Measurements from ENCODE around the gene CCDC40. TPM values are rescaled to one million over a fixed set of nuclear protein-coding genes. Genes with fewer than 3 reads are reported as not detected.

Gene CCDC40
- total and polyA plus RNA-seq, 10 of the 15 experiments (the other 5 are each of a cell fraction or from before 2014, with no cell fraction given) = 0.06 to 0.10 TPM; not detected in 8

DNA sequence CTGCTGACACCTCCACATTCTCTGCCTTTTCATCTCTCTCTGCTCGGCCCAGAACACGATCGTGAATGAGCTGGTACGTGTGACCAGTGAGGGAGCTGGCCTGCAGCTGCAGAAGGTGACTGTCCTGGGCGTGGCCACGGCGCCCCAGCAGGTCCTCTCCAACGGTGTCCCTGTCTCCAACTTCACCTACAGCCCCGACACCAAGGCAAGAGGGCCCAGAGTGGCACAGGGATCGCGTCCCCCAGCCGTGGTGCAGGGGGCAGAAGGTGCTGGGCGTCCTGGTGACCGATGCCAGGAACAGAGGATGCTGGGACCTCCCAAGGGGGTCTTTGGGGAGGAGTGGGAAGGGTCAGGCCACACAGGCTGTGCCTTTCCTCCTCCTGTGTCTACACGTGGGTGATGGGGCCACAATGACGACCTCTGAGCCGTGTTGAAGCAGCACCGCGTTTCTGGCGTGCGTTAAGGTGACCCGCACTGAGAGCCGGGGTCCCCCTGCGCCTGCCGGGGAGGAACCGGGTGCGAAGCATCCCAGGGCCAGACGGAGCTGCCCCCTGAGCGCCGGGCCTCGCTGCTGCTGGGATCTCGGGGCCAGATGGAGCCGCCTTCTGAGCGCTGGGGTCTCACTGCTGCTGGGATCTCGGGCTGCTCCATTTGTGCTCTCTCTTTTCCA is 82.3 kb downstream of the CCDC40 start:
- intact Hi-C loops (cut with micrococcal nuclease; ENCODE audit: unreplicated experiment) = no loop called here
- no peak overlapping the region for H3K9ac ChIP-seq (ENCODE audit: control insufficient read depth, insufficient read depth, low read length)
- no peak overlapping the region for H3K27ac ChIP-seq (ENCODE audit: control insufficient read depth, insufficient read depth)
- no peak overlapping the region for H3K4me3 ChIP-seq
- no peaks in the 10 kb centered on the region for H3K4me1 ChIP-seq (ENCODE audit: control insufficient read depth, insufficient read depth, low read length)
- ChIA-PET RAD21 (ENCODE audit: unreplicated experiment) (no interaction called here), CTCF (no interaction called here), SMC1A (ENCODE audit: uncharacterized antibody, unreplicated experiment) (no interaction called here), POLR2A (no interaction called here)
- in situ Hi-C loops (cut with MboI) = no loop called here
- no peak overlapping the region for H3K4me2 ChIP-seq (ENCODE audit: control insufficient read depth, insufficient read depth)
- no peak for FAIRE-seq
- no peaks in the 10 kb centered on the region for H3K36me3 ChIP-seq (ENCODE audit: control insufficient read depth in 2 of 2, insufficient read depth in 2 of 2, low read length in 1 of 2)
- no peaks in the 10 kb centered on the region; the same call in 2 of the 3 replicates for H3K9me3 ChIP-seq (replicated peaks; ENCODE audit: control insufficient read depth, insufficient read depth, low read length)
- no peaks in the 10 kb centered on the region for H4K20me1 ChIP-seq (ENCODE audit: control insufficient read depth, insufficient read depth)
- DNase-seq (ENCODE audit: low read depth, low spot score) = no peak
- H3K79me2 ChIP-seq (ENCODE audit: control insufficient read depth, insufficient read depth, low read length) = no peaks in the 10 kb centered on the region
- no peak overlapping the region for H2AFZ ChIP-seq (ENCODE audit: control insufficient read depth, low read depth, low read length)
- 55% methylated on average over 35 of the region's 35 CpGs for WGBS (ENCODE audit: insufficient coverage, insufficient replicate concordance, low lambda C conversion rate, missing lambda C conversion rate)
- no peaks in the 10 kb centered on the region for H3K27me3 ChIP-seq (replicated peaks in 1 of 2; ENCODE audit: control insufficient read depth in 2 of 2, insufficient read depth in 2 of 2, low read length in 1 of 2)
- no peak for ATAC-seq
- TF ChIP-seq DPF2 (IDR thresholded peaks at IDR 0.05) = no peak
- TF ChIP-seq, protein P1, sequence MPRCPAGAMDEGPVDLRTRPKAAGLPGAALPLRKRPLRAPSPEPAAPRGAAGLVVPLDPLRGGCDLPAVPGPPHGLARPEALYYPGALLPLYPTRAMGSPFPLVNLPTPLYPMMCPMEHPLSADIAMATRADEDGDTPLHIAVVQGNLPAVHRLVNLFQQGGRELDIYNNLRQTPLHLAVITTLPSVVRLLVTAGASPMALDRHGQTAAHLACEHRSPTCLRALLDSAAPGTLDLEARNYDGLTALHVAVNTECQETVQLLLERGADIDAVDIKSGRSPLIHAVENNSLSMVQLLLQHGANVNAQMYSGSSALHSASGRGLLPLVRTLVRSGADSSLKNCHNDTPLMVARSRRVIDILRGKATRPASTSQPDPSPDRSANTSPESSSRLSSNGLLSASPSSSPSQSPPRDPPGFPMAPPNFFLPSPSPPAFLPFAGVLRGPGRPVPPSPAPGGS (IDR thresholded peaks at IDR 0.05; ENCODE audit: borderline replicate concordance, insufficient read depth, low read depth, low read length, poor library complexity, severe bottlenecking) = no peak
- TF ChIP-seq NBN (IDR thresholded peaks at IDR 0.05) = no peak
- no peak for TF ChIP-seq RUNX3 (IDR thresholded peaks at IDR 0.05; ENCODE audit: low read length)
- TF ChIP-seq STAT3 (IDR thresholded peaks at IDR 0.05; ENCODE audit: low read depth, low read length) = no peak
- no peak for TF ChIP-seq GABPA (IDR thresholded peaks at IDR 0.05; ENCODE audit: low read depth)
- no peak for TF ChIP-seq NFYB (IDR thresholded peaks at IDR 0.05; ENCODE audit: insufficient read depth, low read depth, low read length)
- TF ChIP-seq, protein P2, sequence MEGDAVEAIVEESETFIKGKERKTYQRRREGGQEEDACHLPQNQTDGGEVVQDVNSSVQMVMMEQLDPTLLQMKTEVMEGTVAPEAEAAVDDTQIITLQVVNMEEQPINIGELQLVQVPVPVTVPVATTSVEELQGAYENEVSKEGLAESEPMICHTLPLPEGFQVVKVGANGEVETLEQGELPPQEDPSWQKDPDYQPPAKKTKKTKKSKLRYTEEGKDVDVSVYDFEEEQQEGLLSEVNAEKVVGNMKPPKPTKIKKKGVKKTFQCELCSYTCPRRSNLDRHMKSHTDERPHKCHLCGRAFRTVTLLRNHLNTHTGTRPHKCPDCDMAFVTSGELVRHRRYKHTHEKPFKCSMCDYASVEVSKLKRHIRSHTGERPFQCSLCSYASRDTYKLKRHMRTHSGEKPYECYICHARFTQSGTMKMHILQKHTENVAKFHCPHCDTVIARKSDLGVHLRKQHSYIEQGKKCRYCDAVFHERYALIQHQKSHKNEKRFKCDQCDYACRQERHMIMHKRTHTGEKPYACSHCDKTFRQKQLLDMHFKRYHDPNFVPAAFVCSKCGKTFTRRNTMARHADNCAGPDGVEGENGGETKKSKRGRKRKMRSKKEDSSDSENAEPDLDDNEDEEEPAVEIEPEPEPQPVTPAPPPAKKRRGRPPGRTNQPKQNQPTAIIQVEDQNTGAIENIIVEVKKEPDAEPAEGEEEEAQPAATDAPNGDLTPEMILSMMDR (IDR thresholded peaks at IDR 0.05 in 2 of 3, conservative IDR thresholded peaks at IDR 0.05 in 1 of 3; ENCODE audit: control insufficient read depth in 2 of 3, extremely low read depth in 1 of 3, insufficient read depth in 1 of 3, low read depth in 3 of 3, low read length in 3 of 3) = no peak
- TF ChIP-seq, protein P3, sequence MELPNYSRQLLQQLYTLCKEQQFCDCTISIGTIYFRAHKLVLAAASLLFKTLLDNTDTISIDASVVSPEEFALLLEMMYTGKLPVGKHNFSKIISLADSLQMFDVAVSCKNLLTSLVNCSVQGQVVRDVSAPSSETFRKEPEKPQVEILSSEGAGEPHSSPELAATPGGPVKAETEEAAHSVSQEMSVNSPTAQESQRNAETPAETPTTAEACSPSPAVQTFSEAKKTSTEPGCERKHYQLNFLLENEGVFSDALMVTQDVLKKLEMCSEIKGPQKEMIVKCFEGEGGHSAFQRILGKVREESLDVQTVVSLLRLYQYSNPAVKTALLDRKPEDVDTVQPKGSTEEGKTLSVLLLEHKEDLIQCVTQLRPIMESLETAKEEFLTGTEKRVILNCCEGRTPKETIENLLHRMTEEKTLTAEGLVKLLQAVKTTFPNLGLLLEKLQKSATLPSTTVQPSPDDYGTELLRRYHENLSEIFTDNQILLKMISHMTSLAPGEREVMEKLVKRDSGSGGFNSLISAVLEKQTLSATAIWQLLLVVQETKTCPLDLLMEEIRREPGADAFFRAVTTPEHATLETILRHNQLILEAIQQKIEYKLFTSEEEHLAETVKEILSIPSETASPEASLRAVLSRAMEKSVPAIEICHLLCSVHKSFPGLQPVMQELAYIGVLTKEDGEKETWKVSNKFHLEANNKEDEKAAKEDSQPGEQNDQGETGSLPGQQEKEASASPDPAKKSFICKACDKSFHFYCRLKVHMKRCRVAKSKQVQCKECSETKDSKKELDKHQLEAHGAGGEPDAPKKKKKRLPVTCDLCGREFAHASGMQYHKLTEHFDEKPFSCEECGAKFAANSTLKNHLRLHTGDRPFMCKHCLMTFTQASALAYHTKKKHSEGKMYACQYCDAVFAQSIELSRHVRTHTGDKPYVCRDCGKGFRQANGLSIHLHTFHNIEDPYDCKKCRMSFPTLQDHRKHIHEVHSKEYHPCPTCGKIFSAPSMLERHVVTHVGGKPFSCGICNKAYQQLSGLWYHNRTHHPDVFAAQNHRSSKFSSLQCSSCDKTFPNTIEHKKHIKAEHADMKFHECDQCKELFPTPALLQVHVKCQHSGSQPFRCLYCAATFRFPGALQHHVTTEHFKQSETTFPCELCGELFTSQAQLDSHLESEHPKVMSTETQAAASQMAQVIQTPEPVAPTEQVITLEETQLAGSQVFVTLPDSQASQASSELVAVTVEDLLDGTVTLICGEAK (IDR thresholded peaks at IDR 0.05; ENCODE audit: borderline replicate concordance) = no peak
- no peak for TF ChIP-seq ZNF384 (IDR thresholded peaks at IDR 0.05; ENCODE audit: borderline replicate concordance, low read depth, low read length)
- no peak for TF ChIP-seq IKZF1 (conservative IDR thresholded peaks at IDR 0.05)
- TF ChIP-seq, protein P4, sequence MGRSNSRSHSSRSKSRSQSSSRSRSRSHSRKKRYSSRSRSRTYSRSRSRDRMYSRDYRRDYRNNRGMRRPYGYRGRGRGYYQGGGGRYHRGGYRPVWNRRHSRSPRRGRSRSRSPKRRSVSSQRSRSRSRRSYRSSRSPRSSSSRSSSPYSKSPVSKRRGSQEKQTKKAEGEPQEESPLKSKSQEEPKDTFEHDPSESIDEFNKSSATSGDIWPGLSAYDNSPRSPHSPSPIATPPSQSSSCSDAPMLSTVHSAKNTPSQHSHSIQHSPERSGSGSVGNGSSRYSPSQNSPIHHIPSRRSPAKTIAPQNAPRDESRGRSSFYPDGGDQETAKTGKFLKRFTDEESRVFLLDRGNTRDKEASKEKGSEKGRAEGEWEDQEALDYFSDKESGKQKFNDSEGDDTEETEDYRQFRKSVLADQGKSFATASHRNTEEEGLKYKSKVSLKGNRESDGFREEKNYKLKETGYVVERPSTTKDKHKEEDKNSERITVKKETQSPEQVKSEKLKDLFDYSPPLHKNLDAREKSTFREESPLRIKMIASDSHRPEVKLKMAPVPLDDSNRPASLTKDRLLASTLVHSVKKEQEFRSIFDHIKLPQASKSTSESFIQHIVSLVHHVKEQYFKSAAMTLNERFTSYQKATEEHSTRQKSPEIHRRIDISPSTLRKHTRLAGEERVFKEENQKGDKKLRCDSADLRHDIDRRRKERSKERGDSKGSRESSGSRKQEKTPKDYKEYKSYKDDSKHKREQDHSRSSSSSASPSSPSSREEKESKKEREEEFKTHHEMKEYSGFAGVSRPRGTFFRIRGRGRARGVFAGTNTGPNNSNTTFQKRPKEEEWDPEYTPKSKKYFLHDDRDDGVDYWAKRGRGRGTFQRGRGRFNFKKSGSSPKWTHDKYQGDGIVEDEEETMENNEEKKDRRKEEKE (IDR thresholded peaks at IDR 0.05) = no peak
- TF ChIP-seq PAX8 (IDR thresholded peaks at IDR 0.05) = no peak
- no TSS peak for BruUV-seq (replicated peaks)
